ENCODE results near the gene SCN5A. TPM values are rescaled to one million over a fixed set of nuclear protein-coding genes. Genes with fewer than 3 reads are reported as not detected.

Gene SCN5A
- total and polyA plus RNA-seq, 2 of the 13 experiments (the other 11 are each of a cell fraction or from before 2014, with no cell fraction given): 0.22 TPM; not detected in 1

- no peak for FAIRE-seq
- DNase-seq (ENCODE audit: low spot score): no peak
- Histone ChIP-seq H3K4me2 (ENCODE audit: low read depth, low read length) (no peak overlapping the region), H4K20me1 (ENCODE audit: insufficient read depth, low read length) (no peaks in the 10 kb centered on the region), H3K36me3 (replicated peaks in 1 of 2; ENCODE audit: control insufficient read depth in 1 of 2, insufficient read depth in 2 of 2, low read length in 2 of 2) (no peaks in the 10 kb centered on the region), H3K9ac (ENCODE audit: insufficient read depth, low read depth, low read length) (no peak overlapping the region), H3K9me3 (ENCODE audit: low read length) (no peaks in the 10 kb centered on the region), H3K4me3 (replicated peaks in 1 of 3; ENCODE audit: insufficient read depth in 1 of 3, low read depth in 2 of 3, low read length in 3 of 3) (no peak overlapping the region), H3K4me1 (ENCODE audit: insufficient read depth, low read length) (no peaks in the 10 kb centered on the region), H2AFZ (ENCODE audit: low read length) (no peak overlapping the region), H3K27me3 (ENCODE audit: control insufficient read depth in 1 of 2, insufficient read depth in 2 of 2, low read length in 2 of 2) (peaks cover 3 to 43% of the 10 kb centered on the region in 2 experiments; a peak in 4 of 5 replicates), H3K79me2 (ENCODE audit: insufficient read depth, low read length) (no peaks in the 10 kb centered on the region), H3K27ac (ENCODE audit: extremely low read length, insufficient read depth, low read length) (no peak overlapping the region)
- no TSS peak for BruUV-seq (replicated peaks)
- ChIA-PET CTCF (ENCODE audit: low intra/inter-chr PET ratio, low total read pairs) (no interaction called here), POLR2A (no interaction called here)
- ATAC-seq: no peak
- WGBS (ENCODE audit: low lambda C conversion rate): 3% methylated on average over 5 of the region's 5 CpGs
- intact Hi-C loops (cut with micrococcal nuclease; ENCODE audit: unreplicated experiment): no loop called here
- in situ Hi-C loops (cut with HindIII; ENCODE audit: extremely low pct_ligation_motif_present, low pct_unique_long_range_greater_than_20kb): no loop called here
- no peak for TF ChIP-seq ZNF709 (CRISPR knock-in tag; IDR thresholded peaks at IDR 0.05)
- no peak for TF ChIP-seq SMAD3 (CRISPR knock-in tag; IDR thresholded peaks at IDR 0.05)
- TF ChIP-seq DRAP1 (CRISPR knock-in tag; IDR thresholded peaks at IDR 0.05): no peak
- no peak for TF ChIP-seq PAWR (CRISPR knock-in tag; IDR thresholded peaks at IDR 0.05; ENCODE audit: borderline replicate concordance)
- TF ChIP-seq NR2C2 (CRISPR knock-in tag; IDR thresholded peaks at IDR 0.05; ENCODE audit: borderline replicate concordance): no peak
- no peak for TF ChIP-seq FIP1L1 (IDR thresholded peaks at IDR 0.05; ENCODE audit: borderline replicate concordance, insufficient read depth, low read depth, low read length)
- TF ChIP-seq DZIP1 (CRISPR knock-in tag; IDR thresholded peaks at IDR 0.05): no peak
- no peak for TF ChIP-seq FOXC1 (CRISPR knock-in tag; IDR thresholded peaks at IDR 0.05; ENCODE audit: borderline replicate concordance)
- TF ChIP-seq PRMT3 (CRISPR knock-in tag; IDR thresholded peaks at IDR 0.05; ENCODE audit: borderline replicate concordance, low read depth): no peak
- TF ChIP-seq, protein P1, sequence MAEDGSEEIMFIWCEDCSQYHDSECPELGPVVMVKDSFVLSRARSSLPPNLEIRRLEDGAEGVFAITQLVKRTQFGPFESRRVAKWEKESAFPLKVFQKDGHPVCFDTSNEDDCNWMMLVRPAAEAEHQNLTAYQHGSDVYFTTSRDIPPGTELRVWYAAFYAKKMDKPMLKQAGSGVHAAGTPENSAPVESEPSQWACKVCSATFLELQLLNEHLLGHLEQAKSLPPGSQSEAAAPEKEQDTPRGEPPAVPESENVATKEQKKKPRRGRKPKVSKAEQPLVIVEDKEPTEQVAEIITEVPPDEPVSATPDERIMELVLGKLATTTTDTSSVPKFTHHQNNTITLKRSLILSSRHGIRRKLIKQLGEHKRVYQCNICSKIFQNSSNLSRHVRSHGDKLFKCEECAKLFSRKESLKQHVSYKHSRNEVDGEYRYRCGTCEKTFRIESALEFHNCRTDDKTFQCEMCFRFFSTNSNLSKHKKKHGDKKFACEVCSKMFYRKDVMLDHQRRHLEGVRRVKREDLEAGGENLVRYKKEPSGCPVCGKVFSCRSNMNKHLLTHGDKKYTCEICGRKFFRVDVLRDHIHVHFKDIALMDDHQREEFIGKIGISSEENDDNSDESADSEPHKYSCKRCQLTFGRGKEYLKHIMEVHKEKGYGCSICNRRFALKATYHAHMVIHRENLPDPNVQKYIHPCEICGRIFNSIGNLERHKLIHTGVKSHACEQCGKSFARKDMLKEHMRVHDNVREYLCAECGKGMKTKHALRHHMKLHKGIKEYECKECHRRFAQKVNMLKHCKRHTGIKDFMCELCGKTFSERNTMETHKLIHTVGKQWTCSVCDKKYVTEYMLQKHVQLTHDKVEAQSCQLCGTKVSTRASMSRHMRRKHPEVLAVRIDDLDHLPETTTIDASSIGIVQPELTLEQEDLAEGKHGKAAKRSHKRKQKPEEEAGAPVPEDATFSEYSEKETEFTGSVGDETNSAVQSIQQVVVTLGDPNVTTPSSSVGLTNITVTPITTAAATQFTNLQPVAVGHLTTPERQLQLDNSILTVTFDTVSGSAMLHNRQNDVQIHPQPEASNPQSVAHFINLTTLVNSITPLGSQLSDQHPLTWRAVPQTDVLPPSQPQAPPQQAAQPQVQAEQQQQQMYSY (CRISPR knock-in tag; IDR thresholded peaks at IDR 0.05): no peak
- TF ChIP-seq MXD3 (CRISPR knock-in tag; IDR thresholded peaks at IDR 0.05): no peak
- TF ChIP-seq SMAD1 (CRISPR knock-in tag; IDR thresholded peaks at IDR 0.05; ENCODE audit: borderline replicate concordance, low read depth): no peak
- TF ChIP-seq ZNF629 (CRISPR knock-in tag; conservative IDR thresholded peaks at IDR 0.05): no peak
- TF ChIP-seq, protein P2, sequence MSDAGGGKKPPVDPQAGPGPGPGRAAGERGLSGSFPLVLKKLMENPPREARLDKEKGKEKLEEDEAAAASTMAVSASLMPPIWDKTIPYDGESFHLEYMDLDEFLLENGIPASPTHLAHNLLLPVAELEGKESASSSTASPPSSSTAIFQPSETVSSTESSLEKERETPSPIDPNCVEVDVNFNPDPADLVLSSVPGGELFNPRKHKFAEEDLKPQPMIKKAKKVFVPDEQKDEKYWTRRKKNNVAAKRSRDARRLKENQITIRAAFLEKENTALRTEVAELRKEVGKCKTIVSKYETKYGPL (CRISPR knock-in tag; IDR thresholded peaks at IDR 0.05): no peak
- TF ChIP-seq, protein P3, sequence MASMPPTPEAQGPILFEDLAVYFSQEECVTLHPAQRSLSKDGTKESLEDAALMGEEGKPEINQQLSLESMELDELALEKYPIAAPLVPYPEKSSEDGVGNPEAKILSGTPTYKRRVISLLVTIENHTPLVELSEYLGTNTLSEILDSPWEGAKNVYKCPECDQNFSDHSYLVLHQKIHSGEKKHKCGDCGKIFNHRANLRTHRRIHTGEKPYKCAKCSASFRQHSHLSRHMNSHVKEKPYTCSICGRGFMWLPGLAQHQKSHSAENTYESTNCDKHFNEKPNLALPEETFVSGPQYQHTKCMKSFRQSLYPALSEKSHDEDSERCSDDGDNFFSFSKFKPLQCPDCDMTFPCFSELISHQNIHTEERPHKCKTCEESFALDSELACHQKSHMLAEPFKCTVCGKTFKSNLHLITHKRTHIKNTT (CRISPR knock-in tag; IDR thresholded peaks at IDR 0.05): no peak
- no peak for TF ChIP-seq YEATS4 (CRISPR knock-in tag; IDR thresholded peaks at IDR 0.05; ENCODE audit: borderline replicate concordance)
These were observed 23.3 kb downstream of the SCN5A start for GRCh38 chr3:38626171-38626570.
